ENCODE results near the gene PRKD3.

DNA sequence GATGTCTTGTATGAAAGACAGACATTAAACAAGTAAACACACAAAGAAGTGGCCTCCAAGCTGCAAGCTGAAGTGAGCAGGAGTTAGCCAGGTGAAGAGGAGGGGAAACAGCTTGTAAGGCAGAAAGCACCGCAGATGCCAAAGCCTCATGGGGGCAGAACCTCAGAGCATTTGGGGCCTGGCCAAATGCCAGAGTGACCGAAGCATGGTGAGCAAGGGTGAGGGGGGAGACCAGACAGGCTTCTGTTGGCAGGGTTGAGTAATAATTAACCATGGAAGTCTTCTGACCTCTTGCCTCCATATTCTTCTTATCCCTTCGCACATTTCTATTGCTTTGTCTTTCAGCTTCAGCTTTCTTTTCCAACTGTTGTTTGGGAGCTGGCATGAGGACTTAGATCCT, 25.4 kb upstream of the PRKD3 start:
- TF ChIP-seq, protein P1, sequence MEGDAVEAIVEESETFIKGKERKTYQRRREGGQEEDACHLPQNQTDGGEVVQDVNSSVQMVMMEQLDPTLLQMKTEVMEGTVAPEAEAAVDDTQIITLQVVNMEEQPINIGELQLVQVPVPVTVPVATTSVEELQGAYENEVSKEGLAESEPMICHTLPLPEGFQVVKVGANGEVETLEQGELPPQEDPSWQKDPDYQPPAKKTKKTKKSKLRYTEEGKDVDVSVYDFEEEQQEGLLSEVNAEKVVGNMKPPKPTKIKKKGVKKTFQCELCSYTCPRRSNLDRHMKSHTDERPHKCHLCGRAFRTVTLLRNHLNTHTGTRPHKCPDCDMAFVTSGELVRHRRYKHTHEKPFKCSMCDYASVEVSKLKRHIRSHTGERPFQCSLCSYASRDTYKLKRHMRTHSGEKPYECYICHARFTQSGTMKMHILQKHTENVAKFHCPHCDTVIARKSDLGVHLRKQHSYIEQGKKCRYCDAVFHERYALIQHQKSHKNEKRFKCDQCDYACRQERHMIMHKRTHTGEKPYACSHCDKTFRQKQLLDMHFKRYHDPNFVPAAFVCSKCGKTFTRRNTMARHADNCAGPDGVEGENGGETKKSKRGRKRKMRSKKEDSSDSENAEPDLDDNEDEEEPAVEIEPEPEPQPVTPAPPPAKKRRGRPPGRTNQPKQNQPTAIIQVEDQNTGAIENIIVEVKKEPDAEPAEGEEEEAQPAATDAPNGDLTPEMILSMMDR (IDR thresholded peaks at IDR 0.05): no peak
- no peak for TF ChIP-seq ZFX (IDR thresholded peaks at IDR 0.05; ENCODE audit: borderline replicate concordance)
